Adrenal gland (tissue), 12 donors: Measurements from ENCODE around the gene LTB. TPM values are rescaled to one million over a fixed set of nuclear protein-coding genes. Genes with fewer than 3 reads are reported as not detected.

Experiments
- DNase-seq, 7 donors: peaks; one replicate each; pipeline ENCODE4 v3.0.0-alpha.2; 2019 to 2020
- H3K27ac ChIP-seq, 5 donors: fragments of 200-600 bp; sonication (generic) in 4 of 5; 1 replicate in 3 of 5; 2 replicates in 2 of 5; pipeline versions ENCODE4 v1.5.1 to v1.8.0; 2016 to 2020; ENCODE audit warnings: mild to moderate bottlenecking in 1 of 5
- H3K27me3 ChIP-seq: fragments of 200-600 bp; 2 replicates; pipeline ENCODE4 v1.8.0; 2021
- H3K36me3 ChIP-seq, 2 donors: fragments of 200-600 bp; replicated peaks in 1 of 2; 1 replicate in 1 of 2; 2 replicates in 1 of 2; pipeline versions ENCODE4 v1.5.1 to v1.8.0; 2018 to 2022
- H3K4me1 ChIP-seq, 2 donors: fragments of 200-600 bp; replicated peaks in 1 of 2; 1 replicate in 1 of 2; 2 replicates in 1 of 2; pipeline versions ENCODE4 v1.5.1 to v1.8.0; 2018 to 2021
- H3K4me3 ChIP-seq, 4 donors: fragments of 200-600 bp; sonication (generic) in 3 of 4; one replicate each; pipeline ENCODE4 v1.5.1; 2016 to 2018
- H3K9me3 ChIP-seq, 3 donors: fragments of 200-600 bp; sonication (generic) in 1 of 3; replicated peaks in 1 of 3; 1 replicate in 2 of 3; 2 replicates in 1 of 3; pipeline versions ENCODE4 v1.5.1 to v1.8.0; 2016 to 2021
- CTCF ChIP-seq, 6 experiments: fragments of 450-650 bp in 4 of 6; fragments of 200-600 bp in 2 of 6; sonication (generic) in 1 of 6; IDR thresholded peaks; 1 replicate in 5 of 6; 2 replicates in 1 of 6; pipeline versions ENCODE4 v1.5.1 to v1.8.0; 2016 to 2021; ENCODE audit warnings: antibody characterized with exemption in 6 of 6, mild to moderate bottlenecking in 2 of 6, moderate library complexity in 1 of 6
- POLR2A ChIP-seq, 2 donors: fragments of 450-650 bp; IDR thresholded peaks; one replicate each; pipeline ENCODE4 v1.6.1; 2017; ENCODE audit warnings: antibody characterized with exemption in 2 of 2, mild to moderate bottlenecking in 2 of 2, moderate library complexity in 1 of 2
- WGBS, 4 donors: extraction: QIAGEN DNeasy Blood & Tissue Kit in 2 of 4; methylation state at CpG; one replicate each; pipeline versions ENCODE4 v1.1.5 to v1.1.7; 2013 to 2017; 5-methylcytosine and 5-hydroxymethylcytosine counted together
- intact Hi-C, 2 donors: fragments of 100-400 bp; cut with DNase I; formaldehyde crosslinking; loops; one replicate each; pipeline versions ENCODE4 v1.14.1 to v1.15.0; 2022 to 2023
- polyA plus RNA-seq, 3 donors: library from polyadenylated mRNA; stranded (reverse); fragments of 200-250 nt in 2 of 3; fragments of 350-450 nt in 1 of 3; fragmentation: Illumina TruSeq in 1 of 3; extraction: RNeasy Lipid Tissue Mini Kit (QIAGEN cat#74804) in 1 of 3; gene quantifications; one replicate each; pipeline ENCODE4 v1.2.3, GENCODE V29; 2013 to 2014
- total RNA-seq, 9 donors: library from RNA; depleted of rRNA in 4 of 9; stranded (reverse); fragments of >200 nt in 4 of 9; fragments of 120-200 nt in 1 of 9; fragmentation: NEBNext Ultra II Directional in 1 of 9; extraction: Animal tissue kit (Norgen Biotek cat#: 25700) in 1 of 9; gene quantifications; one replicate each; pipeline versions ENCODE4 v1.1.0 to v1.2.4, GENCODE V29; 2013 to 2023
- donor health status: healthy with polysubstance abuse.
- donor health status: Bipolar disorder and iron deficiency.
- donor health status: DM: yes; HTN: yes; CAD: no.
- donor health status: DM: no; HTN: no; CAD: no.
- donor health status: DM: no; HTN: no; CAD: no.
- donor health status: DM: yes; HTN: yes; CAD: no.

LTB gene
- total and polyA plus RNA-seq, 12 donors = 0.31 to 6.7 (median 1.1) TPM; not detected in 3

- no peaks in the 10 kb centered on the region for H3K27me3 ChIP-seq
- peaks cover 5 to 25% of the 10 kb centered on the region in 2 donors for H3K4me1 ChIP-seq
- H3K36me3 ChIP-seq = peaks cover 0 to 97% of the 10 kb centered on the region in 2 donors
- WGBS, 4 donors = 88 to 91% (median 90%) methylated on average over 21 to 24 of the region's 24 CpGs
- H3K27ac ChIP-seq = no peak overlapping the region
- no peak overlapping the region for H3K4me3 ChIP-seq
- DNase-seq = no peak
- H3K9me3 ChIP-seq = no peaks in the 10 kb centered on the region
- no peak for TF ChIP-seq CTCF (IDR thresholded peaks at IDR 0.05)
- no peak for TF ChIP-seq POLR2A (IDR thresholded peaks at IDR 0.05)
- intact Hi-C loops = loop anchor here (5.0 kb wide), 1 partner anchor 37 kb away; the partner anchor contains the start of gene MICB (in 2 of the 2)
These were observed 47.6 kb downstream of the LTB start for GRCh38 chr6:31534521-31535040.

GRCh38 chr6:31534011-31534410 lies 48.2 kb downstream of the LTB start:
- peaks cover 2 to 20% of the 10 kb centered on the region in 2 donors for H3K4me1 ChIP-seq
- intact Hi-C loops = no loop called here
- H3K4me3 ChIP-seq = no peak overlapping the region
- H3K36me3 ChIP-seq = peaks cover 0 to 91% of the 10 kb centered on the region in 2 donors
- no peak overlapping the region for H3K27ac ChIP-seq
- TF ChIP-seq CTCF (IDR thresholded peaks at IDR 0.05) (no peak), POLR2A (IDR thresholded peaks at IDR 0.05) (no peak)
- no peak for DNase-seq
- H3K27me3 ChIP-seq = no peaks in the 10 kb centered on the region
- WGBS, 4 donors = 92 to 98% (median 94%) methylated on average over 6 of the region's 6 CpGs
- H3K9me3 ChIP-seq = no peaks in the 10 kb centered on the region

GRCh38 chr6:31533455-31533841 lies 48.8 kb downstream of the LTB start:
- no peak for DNase-seq
- Histone ChIP-seq H3K36me3 (peaks cover 0 to 86% of the 10 kb centered on the region in 2 donors), H3K4me3 (no peak overlapping the region), H3K27ac (no peak overlapping the region), H3K27me3 (no peaks in the 10 kb centered on the region), H3K4me1 (peaks cover 0 to 14% of the 10 kb centered on the region in 2 donors), H3K9me3 (no peaks in the 10 kb centered on the region)
- no peak for TF ChIP-seq POLR2A (IDR thresholded peaks at IDR 0.05)
- no peak for TF ChIP-seq CTCF (IDR thresholded peaks at IDR 0.05)
- 75 to 100% (median 87%) methylated on average over 1 of the region's 1 CpG for WGBS, 4 donors
- intact Hi-C loops = no loop called here

- TF ChIP-seq CTCF (IDR thresholded peaks at IDR 0.05) = no peak
- no peak for TF ChIP-seq POLR2A (IDR thresholded peaks at IDR 0.05)
- peaks cover 0 to 80% of the 10 kb centered on the region in 2 donors for H3K36me3 ChIP-seq
- H3K9me3 ChIP-seq = no peaks in the 10 kb centered on the region
- H3K27ac ChIP-seq = peak overlapping the region in 1 of 5 donors; percentile 14
- peak in 2 of 7 donors; percentile 33 to 48 for DNase-seq
- intact Hi-C loops = no loop called here
- 29 to 46% (median 39%) methylated on average over 9 of the region's 9 CpGs for WGBS, 4 donors
- no peaks in the 10 kb centered on the region for H3K27me3 ChIP-seq
- peaks cover 0 to 11% of the 10 kb centered on the region in 2 donors for H3K4me1 ChIP-seq
- no peak overlapping the region for H3K4me3 ChIP-seq
These were observed 49.4 kb downstream of the LTB start for GRCh38 chr6:31532644-31533454.
